NCI-H1105 treated with DMSO at 0.1 percent for 48 hours (cell line): ENCODE results near the gene PAK5.
A peak's percentile ranks its signal among the peaks of the same experiment; 100 is the strongest.

Source experiments
- DNase-seq: peaks from one replicate; lab custom pipeline; 2025; lab: John Stamatoyannopoulos, UW

Gene PAK5

DNA sequence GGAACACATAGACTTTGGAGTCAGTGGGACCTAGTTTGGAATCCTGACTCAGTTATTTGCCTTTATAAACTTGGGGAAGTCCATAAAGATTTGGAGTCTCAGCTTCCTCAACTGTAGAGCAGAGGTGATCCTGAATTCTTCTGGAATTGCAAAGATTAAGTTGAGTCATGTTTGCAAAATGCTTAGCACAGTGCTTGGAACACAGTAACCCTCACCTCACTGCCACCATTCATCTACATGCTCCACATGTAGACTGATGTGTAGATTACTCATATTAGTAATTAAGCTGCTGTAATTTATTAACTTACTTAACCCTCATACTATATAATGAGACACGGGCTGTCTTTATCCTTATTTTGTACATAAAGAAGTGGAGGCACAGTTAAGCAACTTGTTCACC is 263.0 kb downstream of the PAK5 start:
- DNase-seq, result no peak

DNA sequence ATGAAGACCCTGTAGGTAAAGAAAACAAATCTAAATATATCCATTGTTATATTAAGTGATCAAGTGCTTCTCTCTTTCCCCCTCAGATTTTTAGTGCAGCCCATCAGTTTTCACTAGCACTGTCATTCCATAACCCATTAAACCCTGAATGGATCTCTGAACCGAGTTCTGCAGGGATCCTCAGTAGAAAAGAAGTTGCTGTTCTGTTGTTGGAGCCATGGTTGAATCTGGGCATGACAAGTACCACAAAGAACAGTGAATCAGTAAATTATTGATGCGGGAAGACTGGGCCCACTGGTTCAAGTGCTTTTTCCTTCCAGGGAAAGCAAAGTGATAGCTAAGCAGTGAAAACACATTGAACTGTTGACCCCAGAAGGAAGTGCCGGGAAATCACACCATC is 264.1 kb downstream of the PAK5 start:
- DNase-seq, result no peak

DNA sequence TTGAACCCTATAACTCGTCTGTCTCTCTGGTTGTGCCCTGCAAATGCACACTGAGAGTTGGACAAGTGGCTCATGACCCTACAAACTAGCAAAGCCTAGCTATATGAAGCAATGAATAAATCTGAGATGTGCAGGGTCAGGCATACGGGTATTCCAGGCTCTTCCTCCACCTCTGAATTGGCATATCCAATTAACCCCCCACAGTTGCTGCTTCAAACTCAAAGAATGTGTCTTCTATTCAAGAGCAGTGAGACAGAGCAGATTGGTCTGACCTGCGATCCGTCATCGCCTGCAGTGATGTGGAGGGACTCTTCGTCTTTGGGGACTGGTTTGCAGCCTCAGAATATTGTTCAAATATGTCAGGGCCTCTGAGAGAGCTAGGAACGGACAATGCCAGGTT is 264.7 kb downstream of the PAK5 start:
- DNase-seq, result no peak

DNA sequence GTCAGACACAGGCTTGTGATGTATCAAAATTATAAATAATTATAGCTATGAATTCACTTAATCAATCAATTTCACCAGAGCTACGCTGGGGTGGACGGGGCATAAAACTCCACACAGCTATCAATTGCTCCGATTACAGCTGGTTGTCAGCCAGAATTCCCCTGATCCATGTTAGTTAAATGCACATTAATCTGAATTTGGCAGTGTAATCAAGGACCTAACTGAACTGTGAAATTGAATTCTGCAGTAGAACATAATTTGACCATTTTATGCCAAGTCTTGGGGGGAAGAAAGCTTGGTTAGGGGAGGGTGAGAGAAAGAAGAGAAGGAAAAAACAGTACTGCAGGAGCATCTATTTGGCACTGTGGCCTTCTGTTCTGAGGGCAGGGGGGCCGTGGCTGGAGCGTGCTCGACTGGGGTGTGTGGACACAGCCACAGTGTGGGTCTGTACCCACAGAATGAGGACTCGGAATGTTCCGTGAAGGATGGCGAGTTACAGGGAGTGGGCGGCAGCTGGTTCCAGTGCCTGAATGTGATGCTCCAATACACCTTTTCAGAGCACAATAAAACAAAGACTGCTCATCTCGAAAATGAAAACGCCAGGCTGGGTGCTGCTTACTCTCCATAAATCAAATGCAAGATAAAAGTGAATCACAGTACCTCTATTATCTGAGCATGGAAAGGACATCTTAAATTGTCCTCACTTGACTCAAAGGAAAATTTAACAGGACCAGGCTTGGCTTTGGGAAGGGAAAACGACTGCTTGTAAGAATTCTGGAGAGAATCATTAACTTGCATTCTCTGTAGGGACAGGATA is 265.3 kb downstream of the PAK5 start:
- peak; percentile 30 for DNase-seq

DNA sequence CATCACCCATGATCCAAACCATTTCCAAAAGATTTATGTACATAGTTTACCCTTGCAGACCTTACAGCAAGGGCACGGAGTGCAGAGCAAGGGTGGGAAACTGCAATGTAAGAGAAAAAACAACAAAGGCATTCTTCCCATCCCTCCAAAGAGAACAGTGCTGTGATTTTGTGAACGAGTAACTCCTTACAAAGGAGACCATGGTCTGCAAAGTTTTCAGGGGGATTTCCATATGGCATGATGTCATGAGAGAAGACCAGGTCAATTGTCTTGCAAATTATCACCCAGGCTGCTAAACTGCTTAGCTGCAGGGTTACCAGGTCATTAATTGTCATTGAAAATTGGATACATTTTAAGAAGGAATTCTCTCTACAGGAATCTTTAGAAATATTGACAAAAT is 266.2 kb downstream of the PAK5 start:
- DNase-seq, result no peak

DNA sequence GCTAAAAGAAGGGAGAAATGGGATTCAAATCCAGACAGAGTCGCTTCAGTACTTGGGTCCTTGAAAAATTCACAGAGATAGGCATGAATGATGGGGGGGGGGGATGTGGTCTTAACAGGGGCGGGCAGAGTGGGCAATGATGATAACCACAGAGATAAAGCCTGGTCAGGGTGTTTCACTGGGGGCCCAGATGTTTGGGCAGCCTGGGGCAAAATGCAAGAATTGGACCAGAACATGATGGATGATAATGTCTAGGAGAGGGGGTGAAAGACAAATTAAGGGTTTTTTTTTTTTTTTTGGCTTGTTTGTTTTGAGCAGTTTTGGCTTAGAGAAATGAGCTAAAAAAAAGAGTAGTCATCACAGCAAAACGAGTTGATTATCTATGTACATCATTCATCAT is 267.1 kb downstream of the PAK5 start:
- DNase-seq, result no peak

DNA sequence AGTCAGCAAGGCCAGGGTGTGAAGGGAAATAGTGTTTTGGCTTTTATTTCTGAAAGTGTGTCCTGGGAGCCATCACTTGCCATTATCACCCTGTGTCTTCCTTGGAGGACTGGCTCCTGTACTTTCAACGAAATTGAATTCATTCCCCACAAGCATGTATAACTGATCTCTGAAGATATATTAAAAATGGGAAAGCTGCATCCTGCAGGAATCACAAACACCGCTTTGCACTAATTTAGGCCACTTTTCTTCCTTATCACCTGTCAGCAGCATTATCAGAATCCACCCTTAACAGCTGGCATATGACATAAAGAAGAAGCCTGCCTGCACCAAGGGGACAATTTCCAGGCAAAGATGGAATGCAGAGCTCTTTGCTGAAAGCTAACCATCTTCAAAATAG is 268.3 kb downstream of the PAK5 start:
- no peak for DNase-seq

DNA sequence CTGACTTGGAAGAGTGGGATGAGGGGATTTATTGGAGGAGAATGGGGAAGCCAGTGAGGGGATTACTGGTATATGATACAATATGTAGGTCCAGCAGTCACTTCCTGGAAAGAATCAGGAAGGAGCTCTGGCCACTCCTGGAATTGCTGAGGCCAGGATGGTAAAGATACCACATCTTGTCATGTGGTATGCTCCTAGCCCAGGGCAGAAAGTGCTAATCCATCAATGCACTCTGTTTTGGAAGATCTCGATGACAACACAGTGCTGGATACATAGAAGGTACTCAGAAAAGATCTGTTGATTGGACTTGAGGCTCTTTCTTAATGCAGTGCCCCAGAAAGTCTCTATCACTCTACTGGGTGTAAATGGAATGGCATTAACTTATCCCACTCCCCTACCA is 271.9 kb downstream of the PAK5 start:
- DNase-seq, result no peak

DNA sequence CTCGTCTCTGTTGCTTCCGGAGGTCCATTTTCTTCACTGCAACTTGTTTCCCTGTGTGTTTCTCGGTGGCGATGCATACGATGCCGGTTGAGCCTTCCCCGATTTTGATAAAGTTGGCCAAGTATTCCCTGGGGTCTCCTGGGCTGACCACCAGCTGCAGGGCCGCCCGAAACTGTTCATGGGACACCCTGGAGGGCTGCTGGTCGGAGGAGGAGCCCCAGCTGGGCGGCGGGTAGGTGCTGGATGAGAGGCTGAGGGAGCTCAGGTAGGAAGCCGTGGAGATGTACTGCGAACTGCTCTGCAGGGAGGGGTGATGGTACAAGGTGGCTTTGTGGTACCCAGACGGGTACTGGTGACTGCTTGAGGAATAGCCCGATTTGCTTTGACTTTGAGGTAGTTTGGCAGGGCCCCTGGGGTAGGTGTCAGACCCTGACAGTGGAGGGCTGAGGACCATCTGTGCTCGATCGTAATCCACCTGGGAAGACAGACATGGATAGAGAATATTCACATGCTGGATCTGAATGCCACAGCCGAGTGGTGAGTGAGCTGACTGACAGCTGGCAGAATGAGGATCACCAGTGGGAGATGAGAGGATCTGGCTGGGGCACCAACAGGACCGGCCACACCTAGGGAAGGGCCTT is 272.8 kb downstream of the PAK5 start:
- no peak for DNase-seq

DNA sequence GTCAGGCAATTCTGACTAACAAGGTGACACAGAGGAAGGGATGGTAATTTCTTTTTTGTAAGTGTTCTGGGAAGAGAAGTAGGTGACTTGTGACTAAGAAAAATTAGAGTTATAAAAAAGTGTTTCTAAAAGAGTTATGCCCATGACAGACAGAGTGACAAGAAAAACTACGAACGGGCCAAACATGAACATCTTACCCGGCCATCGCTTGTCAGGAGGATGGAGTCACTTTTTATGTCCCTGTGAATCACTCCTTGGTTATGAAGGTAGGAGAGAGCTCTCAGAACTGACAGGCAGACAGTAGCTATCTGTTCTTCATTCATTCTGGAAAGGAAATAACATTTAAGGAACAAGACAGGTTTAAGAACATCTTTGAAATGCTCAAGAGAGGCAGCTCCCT is 281.5 kb downstream of the PAK5 start:
- DNase-seq, result no peak

DNA sequence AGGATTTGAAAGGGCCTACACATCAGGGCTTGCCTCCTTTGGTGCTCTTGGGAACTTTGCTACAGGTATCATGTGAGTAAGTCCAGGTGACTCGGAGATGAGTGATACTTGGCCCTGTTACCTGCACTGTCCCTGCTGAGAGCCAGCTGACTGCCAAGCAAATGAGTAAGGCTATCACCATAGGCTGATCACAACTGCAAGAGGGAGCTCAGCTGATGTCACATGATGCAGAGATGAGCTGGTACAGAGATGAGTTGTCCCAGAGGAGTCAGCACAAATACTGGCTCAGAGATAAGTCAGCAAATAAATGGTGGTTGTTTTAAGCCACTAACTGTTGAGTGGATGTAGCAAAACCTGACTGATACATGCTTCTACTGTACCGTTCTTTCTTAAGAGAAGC is 283.1 kb downstream of the PAK5 start:
- DNase-seq, result no peak

DNA sequence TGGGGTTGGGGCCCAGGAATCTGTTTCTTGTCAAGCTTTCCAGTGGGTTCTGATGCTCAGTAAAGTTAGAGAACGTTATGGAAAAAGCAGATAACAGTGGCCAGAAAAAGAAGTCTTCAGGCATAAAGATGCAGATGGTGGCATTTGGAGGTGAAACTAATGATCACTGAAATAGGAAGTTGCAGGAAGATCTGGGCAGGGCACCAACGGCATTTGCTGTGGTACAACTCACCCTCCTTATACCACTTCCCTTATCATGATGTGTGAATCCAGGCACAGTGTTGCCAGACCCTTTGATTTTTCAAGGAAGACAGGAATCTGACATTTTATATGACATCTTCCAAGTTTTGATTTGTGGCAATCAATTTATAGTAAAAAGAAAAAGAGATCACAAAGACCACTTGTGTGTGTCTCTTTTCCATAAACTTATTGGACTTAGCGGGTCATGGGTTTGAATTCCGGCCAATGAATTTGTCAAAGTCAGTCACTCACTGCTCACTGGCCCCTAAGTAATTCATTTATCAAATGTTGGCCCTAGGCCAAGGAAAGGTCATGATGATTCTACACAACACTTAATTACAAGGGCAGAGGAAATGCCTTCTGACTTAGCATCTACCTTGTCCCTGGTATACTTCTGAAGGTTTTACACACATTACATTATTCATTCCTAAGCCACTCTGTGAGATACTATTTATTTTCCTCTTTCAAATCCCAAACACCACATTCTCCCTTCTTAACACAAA is 286.9 kb downstream of the PAK5 start:
- DNase-seq, result no peak

DNA sequence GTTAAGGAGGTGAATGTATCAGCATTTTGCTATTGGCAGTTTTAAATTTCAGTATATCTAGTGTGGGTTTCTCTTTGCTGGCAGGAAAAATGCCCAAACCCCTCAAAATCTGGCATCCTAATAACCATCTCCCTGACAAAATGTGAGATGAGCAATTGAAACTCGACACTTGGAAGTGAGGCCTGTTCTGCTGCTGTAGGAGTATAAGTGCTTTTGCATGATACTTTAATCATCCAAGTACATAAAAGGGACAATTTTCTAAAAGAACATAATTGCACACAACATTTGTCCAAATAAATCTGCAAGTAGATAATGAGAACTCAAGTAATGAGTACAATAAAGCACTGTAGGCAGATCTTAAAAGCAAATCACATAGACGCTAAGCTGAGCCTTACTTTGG is 288.0 kb downstream of the PAK5 start:
- peak; percentile 94 for DNase-seq

DNA sequence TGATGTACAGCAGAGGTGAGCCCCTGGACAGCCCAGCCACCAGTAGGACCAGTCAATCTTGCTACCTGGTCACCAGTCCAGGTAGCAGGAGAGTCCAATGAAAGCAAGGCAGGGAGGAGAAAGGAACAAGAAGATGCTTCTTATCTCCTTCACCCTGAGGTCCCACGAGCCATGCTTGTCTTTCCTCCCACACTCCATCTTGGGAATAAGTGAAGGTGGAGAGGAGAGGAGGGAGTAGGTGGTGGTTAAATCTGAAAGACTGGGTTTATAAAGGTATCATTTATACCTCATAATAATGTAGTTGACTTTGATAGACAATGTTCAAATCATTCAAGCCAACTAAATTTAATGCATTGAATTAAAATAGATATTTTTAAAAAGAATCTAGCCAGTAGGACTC is 288.6 kb downstream of the PAK5 start:
- DNase-seq, result no peak

DNA sequence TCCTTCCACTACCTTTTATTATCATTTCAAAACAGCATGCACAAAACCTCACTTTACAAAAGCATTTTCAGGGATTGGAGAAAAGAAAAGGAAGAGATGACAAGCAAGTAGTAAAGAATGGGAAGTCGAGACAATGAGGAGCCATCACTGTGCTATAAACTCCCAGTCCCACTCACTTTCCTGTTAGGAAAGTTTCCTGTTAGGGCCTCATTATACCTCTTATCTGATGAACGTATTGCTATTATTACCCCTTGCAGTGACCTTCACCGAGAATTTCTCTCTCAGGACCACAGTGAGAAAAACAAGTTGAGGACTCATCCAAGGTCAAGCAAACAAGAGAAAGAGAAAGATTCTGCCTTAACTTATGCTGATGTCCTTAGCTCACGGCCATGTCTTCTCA is 295.7 kb downstream of the PAK5 start:
- DNase-seq, result no peak

DNA sequence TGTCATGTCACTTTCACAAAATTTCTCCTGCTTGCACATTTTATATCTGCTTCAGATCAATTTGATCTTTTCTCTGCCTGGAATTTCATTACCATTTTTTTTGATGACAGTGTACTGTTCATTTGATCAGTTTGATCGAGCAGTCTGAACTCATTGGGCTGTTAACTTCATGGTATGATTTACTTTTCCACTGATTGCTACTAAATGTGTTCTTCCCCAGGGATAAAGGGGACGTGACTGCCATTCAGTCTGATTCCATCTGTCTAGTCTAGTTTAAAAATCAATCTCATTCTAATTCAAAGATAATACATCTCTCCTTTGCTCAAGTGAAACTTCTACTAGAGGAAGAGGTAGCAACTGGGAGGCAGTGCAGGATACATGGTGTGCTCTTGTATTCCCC is 303.4 kb downstream of the PAK5 start:
- no peak for DNase-seq

DNA sequence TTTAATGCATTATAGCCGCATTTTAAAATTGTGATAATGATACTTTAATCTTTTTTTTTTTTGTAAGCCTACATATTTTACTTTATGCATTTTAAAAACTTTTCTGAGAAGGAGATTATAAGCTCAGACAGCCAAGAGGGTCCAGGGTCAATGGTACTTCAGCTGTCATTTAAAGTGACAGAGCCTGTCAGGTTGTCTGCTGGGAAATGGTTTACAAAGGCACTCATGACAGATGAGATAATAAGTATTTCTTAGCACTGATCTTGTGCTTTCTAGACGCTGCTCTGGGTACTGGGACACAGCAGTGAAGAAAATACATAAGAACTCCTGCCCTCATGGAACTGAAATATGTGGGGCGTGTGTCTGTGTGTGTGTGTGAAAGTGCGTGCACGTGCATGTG is 304.9 kb downstream of the PAK5 start:
- no peak for DNase-seq

DNA sequence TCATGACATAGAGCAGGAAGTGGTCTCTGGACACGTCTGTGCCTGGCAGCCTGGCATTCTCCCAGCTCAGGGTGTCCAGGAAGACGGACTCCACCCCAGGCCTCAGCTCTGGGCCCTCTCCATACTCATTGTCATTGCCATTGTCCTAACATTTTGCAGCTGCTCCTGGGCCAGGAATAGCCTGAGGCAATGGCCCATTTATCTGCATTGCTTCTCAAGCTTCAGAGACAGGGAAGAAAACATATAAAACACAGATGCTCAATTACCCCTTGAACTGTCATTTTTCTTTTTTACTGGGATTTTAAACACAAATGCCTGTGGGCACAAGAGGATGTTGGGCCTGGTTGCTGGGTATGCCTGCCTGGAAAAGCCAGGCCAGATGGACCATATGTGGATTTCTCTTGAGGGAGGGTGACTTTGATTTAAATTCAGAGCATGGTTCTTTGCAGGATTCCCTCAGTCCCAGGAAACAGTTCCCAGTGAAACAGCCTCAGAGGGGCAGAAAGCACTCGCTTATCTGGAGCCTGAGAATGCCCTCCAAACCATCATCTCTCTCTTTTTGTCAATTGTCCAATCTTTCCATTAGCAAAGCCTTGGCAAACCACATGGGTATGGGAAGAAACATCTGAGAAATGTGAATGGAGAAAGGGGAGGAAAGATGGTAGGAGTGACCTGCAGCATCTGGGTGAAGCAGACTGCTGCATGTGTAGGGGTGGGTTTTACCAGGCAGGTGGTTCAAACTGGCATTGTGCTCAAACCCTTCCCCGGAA is 306.6 kb downstream of the PAK5 start:
- no peak for DNase-seq

DNA sequence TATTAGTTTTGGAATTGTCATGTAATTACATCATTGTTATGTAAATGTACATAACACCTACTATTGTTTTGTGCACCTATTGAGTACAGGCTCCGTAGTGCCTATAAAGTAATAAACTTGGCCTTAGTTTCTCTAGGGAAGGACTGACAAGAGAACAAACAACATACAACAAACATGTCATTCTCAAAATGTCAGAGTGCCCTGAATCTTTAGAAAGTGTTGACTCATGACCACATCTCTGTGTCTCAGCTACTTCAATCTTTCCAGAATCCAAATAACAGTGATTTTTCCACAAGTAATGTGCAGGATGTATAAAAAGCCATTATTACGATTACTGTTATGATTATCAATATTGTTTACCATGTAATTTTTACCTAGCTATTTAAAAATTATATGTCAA is 307.3 kb downstream of the PAK5 start:
- DNase-seq, result no peak

DNA sequence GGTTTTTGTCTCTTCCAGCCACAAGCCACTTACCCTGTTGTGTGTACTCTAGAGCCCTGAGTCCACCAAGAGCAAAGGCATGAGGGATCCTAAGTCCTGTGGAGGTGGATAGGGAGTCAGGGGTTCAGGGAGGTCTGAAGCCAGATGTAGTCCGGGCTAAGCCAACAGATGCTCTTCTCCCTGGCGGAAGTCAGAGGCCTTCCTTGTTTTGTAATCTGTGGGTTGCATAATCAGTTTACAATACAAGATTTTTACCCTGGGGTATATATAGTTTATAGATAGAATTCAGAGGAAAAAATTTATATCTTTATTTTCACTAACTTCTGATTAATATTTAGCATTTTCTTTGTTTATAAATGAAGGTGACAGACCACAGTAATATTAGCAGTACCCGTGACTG is 315.2 kb downstream of the PAK5 start:
- DNase-seq, result no peak

DNA sequence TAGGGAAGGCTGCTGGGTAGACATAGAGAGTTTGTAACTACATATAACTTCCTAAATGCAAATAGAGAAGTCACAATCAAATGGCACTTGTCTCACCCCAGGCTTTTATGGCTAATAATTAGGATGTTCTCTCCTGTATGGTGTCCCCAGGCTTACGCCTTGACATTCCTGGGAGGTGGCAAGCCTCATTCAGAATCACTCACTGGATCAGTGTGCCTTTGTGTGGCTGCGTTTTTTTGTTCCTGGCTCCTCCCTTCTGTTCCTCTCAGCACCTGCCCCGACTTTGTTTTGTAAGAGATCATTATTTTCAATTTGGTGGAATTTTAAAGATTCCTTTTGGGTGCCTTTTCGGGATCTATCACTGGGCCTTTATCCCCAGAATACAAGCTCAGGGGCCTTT is 318.8 kb downstream of the PAK5 start:
- DNase-seq, result no peak

DNA sequence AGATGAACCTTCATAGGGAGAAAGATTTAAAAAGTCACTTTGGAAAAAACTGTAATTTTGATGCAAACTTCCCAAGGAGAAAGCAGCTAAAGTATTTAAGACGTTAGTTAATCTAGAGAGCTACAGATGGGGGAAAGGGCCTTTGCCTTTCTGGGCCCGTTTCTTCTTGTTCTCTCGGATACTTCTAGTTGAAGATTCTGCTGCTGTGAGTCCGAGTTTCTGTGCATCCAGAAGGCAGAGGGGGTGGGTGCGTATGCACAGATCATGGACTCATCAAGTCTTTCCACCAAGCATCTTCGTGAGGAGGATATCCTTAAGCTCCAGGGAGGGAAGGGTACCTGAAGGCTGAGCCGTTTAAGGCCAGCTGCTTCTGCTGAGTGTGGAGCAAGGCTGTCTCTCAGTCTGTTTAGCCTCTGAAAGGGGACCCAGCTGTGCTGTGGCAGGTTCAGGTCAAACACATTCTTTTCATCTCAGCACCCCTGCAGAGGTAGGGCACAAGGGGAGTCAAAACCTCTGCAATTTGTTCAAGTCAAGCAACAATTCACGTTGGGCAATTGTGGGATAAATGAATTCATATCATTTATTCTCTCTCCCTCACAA is 320.2 kb downstream of the PAK5 start:
- no peak for DNase-seq
